Astrocyte of the spinal cord (primary cell): Measurements from ENCODE around the gene GLOD4.

Experiments used
- DNase-seq: peaks from one replicate; pipeline ENCODE4 v3.0.0; 2011; ENCODE audit warnings: low read depth, low spot score
- H3K4me3 ChIP-seq: 2 replicates; pipeline ENCODE4 v1.5.1; 2011; ENCODE audit warnings: low read depth, mild to moderate bottlenecking, low read length, moderate library complexity
- in situ Hi-C: cut with HindIII; loops from 2 replicates; pipeline ENCODE4 v1.10.0; 2017; ENCODE audit warnings: low sequenced_read_pairs
- TF ChIP-seq, protein P1 (sequence below): IDR thresholded peaks from 2 replicates; pipeline ENCODE4 v1.5.1; 2012; ENCODE audit warnings: low read depth, mild to moderate bottlenecking, low read length, inconsistent platforms

GLOD4 gene

DNA sequence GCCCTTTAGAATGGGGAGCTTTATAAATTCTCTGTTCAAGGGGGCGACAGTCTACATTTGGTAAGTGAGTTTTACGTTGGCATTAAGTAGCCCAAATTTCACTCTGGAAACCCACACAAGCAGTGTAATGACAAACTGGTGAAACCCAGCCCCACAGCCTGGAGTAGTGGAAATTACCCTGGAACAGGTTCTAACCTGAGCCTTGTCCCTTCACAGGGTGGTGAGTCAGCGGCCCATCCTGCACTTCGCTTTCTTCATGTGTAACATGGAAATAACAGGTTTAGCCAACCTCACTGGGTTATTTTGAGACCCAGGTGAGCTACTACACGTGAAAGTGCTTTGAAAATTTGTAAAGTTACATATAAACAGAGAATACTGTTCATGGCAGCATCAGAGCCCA lies 53.2 kb downstream of the GLOD4 start:
- in situ Hi-C loops: no loop called here
- DNase-seq: no peak
- H3K4me3 ChIP-seq: no peak overlapping the region
- TF ChIP-seq, protein P1, sequence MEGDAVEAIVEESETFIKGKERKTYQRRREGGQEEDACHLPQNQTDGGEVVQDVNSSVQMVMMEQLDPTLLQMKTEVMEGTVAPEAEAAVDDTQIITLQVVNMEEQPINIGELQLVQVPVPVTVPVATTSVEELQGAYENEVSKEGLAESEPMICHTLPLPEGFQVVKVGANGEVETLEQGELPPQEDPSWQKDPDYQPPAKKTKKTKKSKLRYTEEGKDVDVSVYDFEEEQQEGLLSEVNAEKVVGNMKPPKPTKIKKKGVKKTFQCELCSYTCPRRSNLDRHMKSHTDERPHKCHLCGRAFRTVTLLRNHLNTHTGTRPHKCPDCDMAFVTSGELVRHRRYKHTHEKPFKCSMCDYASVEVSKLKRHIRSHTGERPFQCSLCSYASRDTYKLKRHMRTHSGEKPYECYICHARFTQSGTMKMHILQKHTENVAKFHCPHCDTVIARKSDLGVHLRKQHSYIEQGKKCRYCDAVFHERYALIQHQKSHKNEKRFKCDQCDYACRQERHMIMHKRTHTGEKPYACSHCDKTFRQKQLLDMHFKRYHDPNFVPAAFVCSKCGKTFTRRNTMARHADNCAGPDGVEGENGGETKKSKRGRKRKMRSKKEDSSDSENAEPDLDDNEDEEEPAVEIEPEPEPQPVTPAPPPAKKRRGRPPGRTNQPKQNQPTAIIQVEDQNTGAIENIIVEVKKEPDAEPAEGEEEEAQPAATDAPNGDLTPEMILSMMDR: no peak

DNA sequence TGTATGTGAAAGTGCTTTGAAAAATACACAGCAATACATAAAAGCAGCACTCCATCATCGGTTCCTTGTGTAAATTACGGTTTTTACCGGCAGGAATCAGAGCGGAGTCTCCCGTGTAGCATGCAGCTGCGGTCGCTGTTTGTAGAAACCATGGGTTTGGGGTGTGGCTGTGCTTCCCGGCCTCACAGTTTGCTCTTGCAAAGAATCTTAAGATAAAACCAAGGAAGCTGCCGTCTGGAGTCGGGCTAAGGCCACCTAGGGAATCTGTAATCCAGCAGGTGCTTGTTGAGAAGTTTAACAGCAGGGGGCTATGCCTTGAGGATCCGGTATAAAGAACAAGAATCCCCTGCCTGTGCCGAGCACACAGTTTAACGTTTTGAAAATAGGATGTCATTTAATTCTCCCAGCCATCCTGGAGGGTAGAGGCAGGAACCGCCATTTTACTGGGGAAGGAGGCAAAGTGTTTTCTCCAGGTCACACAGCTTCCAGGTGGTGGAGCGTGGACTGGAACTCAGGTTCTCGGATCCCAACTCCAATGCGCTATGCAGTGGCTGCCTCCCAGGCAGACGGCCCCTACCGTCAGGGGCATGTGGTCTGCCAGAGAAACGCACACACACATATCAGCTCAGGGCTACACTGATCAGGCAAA lies 55.7 kb downstream of the GLOD4 start:
- in situ Hi-C loops: no loop called here
- TF ChIP-seq, protein P1: no peak
- no peak for DNase-seq
- no peak overlapping the region for H3K4me3 ChIP-seq

DNA sequence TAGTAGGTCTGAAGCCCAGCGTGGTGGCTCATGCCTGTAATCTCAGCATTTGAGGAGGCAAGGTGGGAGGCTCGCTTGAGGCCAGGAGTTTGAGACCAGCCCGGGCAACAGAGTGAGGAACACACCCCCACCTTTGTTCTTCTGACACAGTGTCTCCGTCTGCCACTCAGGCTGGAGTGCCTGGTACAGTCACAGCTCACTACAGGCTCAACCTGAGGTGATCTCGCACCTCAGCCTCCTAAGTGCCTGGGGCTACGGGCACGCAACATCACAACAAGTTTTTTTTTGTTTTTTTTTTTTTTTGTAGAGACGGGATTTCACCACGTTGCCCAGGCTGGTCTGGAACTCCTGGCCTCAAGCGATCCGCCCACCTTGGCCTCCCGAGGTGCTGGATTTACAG lies 56.3 kb downstream of the GLOD4 start:
- in situ Hi-C loops: no loop called here
- no peak overlapping the region for H3K4me3 ChIP-seq
- DNase-seq: no peak
- TF ChIP-seq, protein P1: no peak

DNA sequence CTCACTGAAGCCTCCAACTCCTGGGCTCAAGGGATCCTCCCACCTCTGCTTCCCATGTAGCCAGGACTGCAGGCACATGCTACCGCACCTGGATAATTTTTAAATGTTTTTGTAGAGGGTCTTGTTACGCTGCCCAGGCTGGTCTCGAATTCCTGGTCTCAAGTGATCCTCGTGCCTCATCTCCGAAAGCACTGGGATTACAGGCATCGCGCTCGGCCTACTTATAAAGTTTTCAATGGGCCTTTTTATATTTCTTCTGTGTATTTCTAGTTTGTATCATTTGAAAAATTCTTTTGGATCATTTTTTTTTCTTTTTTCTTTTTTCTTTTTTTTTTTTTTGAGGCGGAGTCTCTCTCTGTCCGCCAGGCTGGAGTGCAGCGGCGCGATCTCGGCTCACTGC lies 57.0 kb downstream of the GLOD4 start:
- in situ Hi-C loops: no loop called here
- H3K4me3 ChIP-seq: no peak overlapping the region
- TF ChIP-seq, protein P1: no peak
- DNase-seq: no peak

DNA sequence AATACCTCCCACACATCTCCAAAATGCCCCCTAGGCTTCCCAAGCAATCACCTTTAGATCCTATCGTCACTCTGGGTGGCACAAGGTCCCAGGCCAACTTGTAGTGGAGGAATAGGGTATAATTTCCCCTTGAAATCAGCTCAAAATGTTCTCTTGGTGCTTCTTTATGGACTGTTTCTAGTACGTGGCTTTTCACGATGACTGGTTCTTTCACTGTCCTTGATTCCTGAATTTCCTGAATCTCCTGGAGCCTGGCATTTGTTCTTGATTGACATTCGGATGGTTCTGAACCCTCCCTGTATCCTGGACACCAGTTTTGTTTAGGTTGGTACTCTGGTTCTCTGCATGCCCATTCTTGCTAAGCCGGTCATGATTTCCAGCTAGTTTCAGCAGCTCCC lies 60.5 kb downstream of the GLOD4 start:
- H3K4me3 ChIP-seq: no peak overlapping the region
- in situ Hi-C loops: no loop called here
- no peak for DNase-seq
- TF ChIP-seq, protein P1: no peak

DNA sequence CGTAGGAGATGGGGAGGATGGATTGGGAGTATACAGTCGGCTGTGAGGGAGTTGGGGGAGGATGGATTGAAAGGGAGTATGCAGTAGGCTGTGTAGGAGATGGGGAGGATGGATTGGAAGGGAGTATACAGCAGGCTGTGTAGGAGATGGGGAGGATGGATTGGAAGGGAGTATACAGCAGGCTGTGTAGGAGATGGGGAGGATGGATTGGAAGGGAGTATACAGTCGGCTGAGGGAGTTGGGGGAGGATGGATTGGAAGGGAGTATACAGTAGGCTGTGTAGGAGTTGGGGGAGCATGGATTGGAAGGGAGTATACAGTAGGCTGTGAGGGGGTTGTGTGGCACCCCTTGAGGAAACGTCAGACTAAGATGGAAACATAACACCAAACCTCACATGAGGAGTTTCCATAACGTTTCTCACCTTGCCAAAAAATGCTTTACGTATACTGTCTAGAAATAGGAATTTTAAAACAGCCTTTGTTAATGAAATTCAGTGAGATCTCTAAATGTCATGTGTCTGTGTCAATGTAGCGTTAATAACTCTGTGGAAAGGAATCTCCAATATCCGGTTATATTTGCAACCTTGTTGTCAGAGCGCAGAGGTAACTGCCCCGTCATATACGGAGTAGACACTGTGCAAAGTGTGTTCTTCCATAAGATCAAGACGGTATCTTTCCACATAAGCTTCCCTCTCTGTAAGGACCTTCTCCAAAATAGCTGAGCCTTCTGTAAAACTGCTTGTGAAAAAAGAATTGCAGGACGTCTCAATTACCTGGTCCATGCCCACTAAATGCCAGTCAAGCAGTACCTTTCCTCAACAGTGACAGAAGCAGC lies 61.2 kb downstream of the GLOD4 start:
- in situ Hi-C loops: no loop called here
- TF ChIP-seq, protein P1: no peak
- no peak for DNase-seq
- H3K4me3 ChIP-seq: no peak overlapping the region
